Activated CD8-positive, alpha-beta T cell treated with anti-CD3 and anti-CD28 coated beads, Interleukin-2, amount 10 ng/mL, durations not matched to agents 7 days and 5 days (primary cell): ENCODE measurements around the gene COMMD6. TPM values are rescaled to one million over a fixed set of nuclear protein-coding genes. Genes with fewer than 3 reads are reported as not detected.
A peak's percentile ranks its signal among the peaks of the same experiment; 100 is the strongest.

Experiments
- ATAC-seq: fragments of 150-1000 bp; cut with Tn5 transposase; one replicate; pipeline ENCODE4 v1.10.0; 2021; ENCODE audit warnings: moderate library complexity
- CTCF ChIA-PET: fragments of 350-600 bp; sonication (Branson Sonifier 250); formaldehyde crosslinking; loops from one replicate; lab custom pipeline; 2021; ENCODE audit warnings: antibody characterized with exemption; lab: Charles Lee
- POLR2A ChIA-PET: fragments of 350-600 bp; sonication (Branson Sonifier 250); formaldehyde crosslinking; loops from one replicate; lab custom pipeline; 2021; ENCODE audit warnings: antibody characterized with exemption; lab: Charles Lee
- DNase-seq: peaks from one replicate; pipeline ENCODE4 v3.0.0-alpha.2; 2020
- H3K27ac Mint-ChIP-seq: one replicate; pipeline ENCODE4 v1.8.0; 2021; ENCODE audit warnings: mild to moderate bottlenecking, mixed read lengths
- H3K27me3 Mint-ChIP-seq: one replicate; pipeline ENCODE4 v1.8.0; 2021; ENCODE audit warnings: low read depth, mixed read lengths
- H3K36me3 Mint-ChIP-seq: one replicate; pipeline ENCODE4 v1.8.0; 2021; ENCODE audit warnings: low read depth, mixed read lengths
- H3K4me1 Mint-ChIP-seq: one replicate; pipeline ENCODE4 v1.8.0; 2021; ENCODE audit warnings: low read depth, mixed read lengths
- H3K4me3 Mint-ChIP-seq: one replicate; pipeline ENCODE4 v1.8.0; 2021; ENCODE audit warnings: mild to moderate bottlenecking, mixed read lengths
- H3K9me3 Mint-ChIP-seq: one replicate; pipeline ENCODE4 v1.8.0; 2022; ENCODE audit warnings: mixed read lengths; ENCODE audit not compliant: insufficient read depth
- total RNA-seq, 2 experiments: library from RNA; stranded (reverse); gene quantifications; one replicate each; pipeline ENCODE4 v1.2.3, GENCODE V29; 2021

The COMMD6 gene
- total RNA-seq, result 100 to 1,000 TPM; 128 to 130 TPM

GRCh38 chr13:75537401-75538365 lies at the start of gene COMMD6:
Gene COMMD6 (minus strand): TSS chr13:75537841. CDS start chr13:75537805, 36 bp downstream.
- peak; percentile 77 for DNase-seq
- peaks cover 21% of the 10 kb centered on the region for H3K36me3 Mint-ChIP-seq
- CTCF ChIA-PET, result interaction anchor here (0.6 to 1.0 kb wide), 2 partner anchors 8 to 56 kb away, joined by 3 to 4 read pairs; partner anchors contain the start of gene TBC1D4
- H3K27me3 Mint-ChIP-seq, result no peaks in the 10 kb centered on the region
- no peaks in the 10 kb centered on the region for H3K9me3 Mint-ChIP-seq
- peak within 1 kb of the TSS; percentile 93 for H3K4me3 Mint-ChIP-seq
- peak; percentile 97 for ATAC-seq
- H3K27ac Mint-ChIP-seq, result peak within 1 kb of the TSS; percentile 85
- H3K4me1 Mint-ChIP-seq, result peaks cover 33% of the 10 kb centered on the region
- POLR2A ChIA-PET, result interaction anchor here (0.6 to 1.4 kb wide), 3 partner anchors 10 to 211 kb away, joined by 3 to 7 read pairs (median 4); no protein-coding TSS in a partner anchor

- ChIA-PET CTCF (no interaction called here), POLR2A (no interaction called here)
- H3K4me3 Mint-ChIP-seq, result no peak overlapping the region
- peaks cover 46% of the 10 kb centered on the region for H3K36me3 Mint-ChIP-seq
- H3K4me1 Mint-ChIP-seq, result no peaks in the 10 kb centered on the region
- no peak overlapping the region for H3K27ac Mint-ChIP-seq
- ATAC-seq (no peak), DNase-seq (no peak)
- peaks cover 16% of the 10 kb centered on the region for H3K9me3 Mint-ChIP-seq
- H3K27me3 Mint-ChIP-seq, result no peaks in the 10 kb centered on the region
Observed at GRCh38 chr13:75585153-75585552, 47.5 kb upstream of the COMMD6 start.

- Mint-ChIP-seq H3K27me3 (no peaks in the 10 kb centered on the region), H3K27ac (no peak overlapping the region), H3K9me3 (peaks cover 16% of the 10 kb centered on the region), H3K36me3 (peaks cover 41% of the 10 kb centered on the region), H3K4me1 (no peaks in the 10 kb centered on the region), H3K4me3 (no peak overlapping the region)
- ATAC-seq (no peak), DNase-seq (no peak)
- ChIA-PET CTCF (interaction anchor here (1.5 kb wide), 1 partner anchor 13 kb away, joined by 4 read pairs; no protein-coding TSS in a partner anchor), POLR2A (no interaction called here)
Observed at GRCh38 chr13:75583091-75583490, 45.5 kb upstream of the COMMD6 start.

- ATAC-seq (no peak), DNase-seq (no peak)
- CTCF ChIA-PET, result interaction anchor here (1.5 kb wide), 1 partner anchor 12 kb away, joined by 4 read pairs; no protein-coding TSS in a partner anchor
- Mint-ChIP-seq H3K27ac (no peak overlapping the region), H3K36me3 (peaks cover 37% of the 10 kb centered on the region), H3K9me3 (peaks cover 16% of the 10 kb centered on the region), H3K4me3 (no peak overlapping the region), H3K27me3 (no peaks in the 10 kb centered on the region), H3K4me1 (peaks cover 3% of the 10 kb centered on the region)
- POLR2A ChIA-PET, result no interaction called here
Observed at GRCh38 chr13:75581874-75582640, 44.4 kb upstream of the COMMD6 start.

GRCh38 chr13:75579529-75579928 lies 41.9 kb upstream of the COMMD6 start:
- POLR2A ChIA-PET, result no interaction called here
- Mint-ChIP-seq H3K36me3 (peaks cover 42% of the 10 kb centered on the region), H3K27me3 (no peaks in the 10 kb centered on the region), H3K4me1 (peaks cover 3% of the 10 kb centered on the region), H3K27ac (no peak overlapping the region), H3K4me3 (no peak overlapping the region), H3K9me3 (peaks cover 9% of the 10 kb centered on the region)
- no peak for ATAC-seq
- CTCF ChIA-PET, result no interaction called here
- no peak for DNase-seq

- no peaks in the 10 kb centered on the region for H3K9me3 Mint-ChIP-seq
- ATAC-seq, result no peak
- ChIA-PET POLR2A (no interaction called here), CTCF (interaction anchor here (0.6 to 1.5 kb wide), 3 partner anchors 14 to 148 kb away, joined by 3 to 4 read pairs (median 3); no protein-coding TSS in a partner anchor)
- no peak for DNase-seq
- no peak overlapping the region for H3K4me3 Mint-ChIP-seq
- no peaks in the 10 kb centered on the region for H3K27me3 Mint-ChIP-seq
- H3K36me3 Mint-ChIP-seq, result peaks cover 44% of the 10 kb centered on the region
- no peak overlapping the region for H3K27ac Mint-ChIP-seq
- H3K4me1 Mint-ChIP-seq, result no peaks in the 10 kb centered on the region
Observed at GRCh38 chr13:75569576-75569975, 31.9 kb upstream of the COMMD6 start.

- DNase-seq (no peak), ATAC-seq (no peak)
- H3K27ac Mint-ChIP-seq, result no peak overlapping the region
- peaks cover 21% of the 10 kb centered on the region for H3K36me3 Mint-ChIP-seq
- ChIA-PET POLR2A (no interaction called here), CTCF (no interaction called here)
- H3K4me3 Mint-ChIP-seq, result no peak overlapping the region
- no peaks in the 10 kb centered on the region for H3K9me3 Mint-ChIP-seq
- no peaks in the 10 kb centered on the region for H3K4me1 Mint-ChIP-seq
- H3K27me3 Mint-ChIP-seq, result no peaks in the 10 kb centered on the region
Observed at GRCh38 chr13:75566658-75567057, 29.0 kb upstream of the COMMD6 start.

- H3K27me3 Mint-ChIP-seq, result no peaks in the 10 kb centered on the region
- H3K36me3 Mint-ChIP-seq, result peaks cover 26% of the 10 kb centered on the region
- no peaks in the 10 kb centered on the region for H3K9me3 Mint-ChIP-seq
- no peak overlapping the region for H3K4me3 Mint-ChIP-seq
- ChIA-PET POLR2A (no interaction called here), CTCF (interaction anchor here (0.5 kb wide), 1 partner anchor 41 kb away, joined by 3 read pairs; no protein-coding TSS in a partner anchor)
- no peak for DNase-seq
- no peak for ATAC-seq
- H3K4me1 Mint-ChIP-seq, result peaks cover 14% of the 10 kb centered on the region
- H3K27ac Mint-ChIP-seq, result peak overlapping the region; percentile 41
Observed at GRCh38 chr13:75558145-75558840, 20.7 kb upstream of the COMMD6 start.

GRCh38 chr13:75556961-75557360 lies 19.3 kb upstream of the COMMD6 start:
- no peak overlapping the region for H3K27ac Mint-ChIP-seq

GRCh38 chr13:75555836-75556235 lies 18.2 kb upstream of the COMMD6 start:
- H3K27me3 Mint-ChIP-seq, result no peaks in the 10 kb centered on the region
- POLR2A ChIA-PET, result no interaction called here
- H3K27ac Mint-ChIP-seq, result no peak overlapping the region
- DNase-seq (no peak), ATAC-seq (no peak)
- H3K9me3 Mint-ChIP-seq, result no peaks in the 10 kb centered on the region
- H3K36me3 Mint-ChIP-seq, result peaks cover 30% of the 10 kb centered on the region
- no peak overlapping the region for H3K4me3 Mint-ChIP-seq
- peaks cover 23% of the 10 kb centered on the region for H3K4me1 Mint-ChIP-seq
- CTCF ChIA-PET, result no interaction called here

More at GRCh38 chr13:75556961-75557360, 19.3 kb upstream of the COMMD6 start:
- ChIA-PET POLR2A (interaction anchor here (0.6 kb wide), 1 partner anchor 840 kb away, joined by 4 read pairs; no protein-coding TSS in a partner anchor), CTCF (no interaction called here)
- Mint-ChIP-seq H3K36me3 (peaks cover 29% of the 10 kb centered on the region), H3K27me3 (no peaks in the 10 kb centered on the region), H3K9me3 (no peaks in the 10 kb centered on the region), H3K4me1 (peaks cover 18% of the 10 kb centered on the region), H3K4me3 (no peak overlapping the region)
- ATAC-seq (no peak), DNase-seq (no peak)

- H3K4me3 Mint-ChIP-seq, result no peak overlapping the region
- ATAC-seq, result no peak
- POLR2A ChIA-PET, result no interaction called here
- no peak for DNase-seq
- H3K9me3 Mint-ChIP-seq, result no peaks in the 10 kb centered on the region
- no peaks in the 10 kb centered on the region for H3K27me3 Mint-ChIP-seq
- H3K36me3 Mint-ChIP-seq, result peaks cover 24% of the 10 kb centered on the region
- no peak overlapping the region for H3K27ac Mint-ChIP-seq
- H3K4me1 Mint-ChIP-seq, result peaks cover 30% of the 10 kb centered on the region
- CTCF ChIA-PET, result no interaction called here
Observed at GRCh38 chr13:75554981-75555380, 17.3 kb upstream of the COMMD6 start.
